Trophoblast cell (in vitro differentiated cells and primary cell): Measurements from ENCODE around the gene HAGHL.

ENCODE experiments used
- DNase-seq, 2 donors: peaks; one replicate each; pipeline ENCODE4 v3.0.0-alpha.2; 2016
- H2AFZ ChIP-seq: 2 replicates; pipeline ENCODE4 v1.6.1; 2013; ENCODE audit warnings: low read length, moderate library complexity, mild to moderate bottlenecking; ENCODE audit not compliant: insufficient read depth, poor library complexity
- H2AK5ac ChIP-seq: 2 replicates; pipeline ENCODE4 v1.6.1; 2013; ENCODE audit warnings: mild to moderate bottlenecking, low read length
- H2BK120ac ChIP-seq: 2 replicates; pipeline ENCODE4 v1.6.1; 2013; ENCODE audit warnings: low read length, mild to moderate bottlenecking, moderate library complexity; ENCODE audit not compliant: insufficient read depth, poor library complexity
- H2BK12ac ChIP-seq: 2 replicates; pipeline ENCODE4 v1.6.1; 2013; ENCODE audit warnings: mild to moderate bottlenecking, low read length, moderate library complexity
- H2BK5ac ChIP-seq: 2 replicates; pipeline ENCODE4 v1.6.1; 2013; ENCODE audit warnings: low read length, low read depth, moderate library complexity, mild to moderate bottlenecking; ENCODE audit not compliant: poor library complexity
- H3K14ac ChIP-seq: 2 replicates; pipeline ENCODE4 v1.6.1; 2013; ENCODE audit warnings: mild to moderate bottlenecking, low read length
- H3K18ac ChIP-seq: 2 replicates; pipeline ENCODE4 v1.6.1; 2013; ENCODE audit warnings: mild to moderate bottlenecking, low read length
- H3K23ac ChIP-seq: 2 replicates; pipeline ENCODE4 v1.6.1; 2013; ENCODE audit warnings: low read length
- H3K27ac ChIP-seq: 2 replicates; pipeline ENCODE4 v1.5.1; 2013; ENCODE audit warnings: low read depth, mild to moderate bottlenecking, inconsistent platforms, low read length, moderate library complexity
- H3K27me3 ChIP-seq: 2 replicates; pipeline ENCODE4 v1.6.1; 2013; ENCODE audit warnings: inconsistent platforms, mild to moderate bottlenecking, low read length, moderate library complexity; ENCODE audit not compliant: insufficient read depth
- H3K36me3 ChIP-seq, 2 experiments: 1 replicate in 1 of 2; 2 replicates in 1 of 2; pipeline ENCODE4 v1.6.1; 2013; ENCODE audit warnings: low read length in 2 of 2, mild to moderate bottlenecking in 2 of 2, moderate library complexity in 1 of 2; ENCODE audit not compliant: insufficient read depth in 2 of 2, control insufficient read depth in 1 of 2
- H3K4ac ChIP-seq: 2 replicates; pipeline ENCODE4 v1.6.1; 2013; ENCODE audit warnings: low read depth, mild to moderate bottlenecking, low read length, moderate library complexity
- H3K4me1 ChIP-seq, 2 experiments: 1 replicate in 1 of 2; 2 replicates in 1 of 2; pipeline ENCODE4 v1.6.1; 2013; ENCODE audit warnings: low read length in 2 of 2, mild to moderate bottlenecking in 2 of 2, moderate library complexity in 1 of 2; ENCODE audit not compliant: insufficient read depth in 2 of 2, control insufficient read depth in 1 of 2
- H3K4me2 ChIP-seq: 2 replicates; pipeline ENCODE4 v1.6.1; 2013; ENCODE audit warnings: inconsistent platforms, mild to moderate bottlenecking, low read length, moderate library complexity
- H3K4me3 ChIP-seq: 2 replicates; pipeline ENCODE4 v1.5.1; 2013; ENCODE audit warnings: mild to moderate bottlenecking, low read depth, low read length, inconsistent platforms
- H3K79me1 ChIP-seq: one replicate; pipeline ENCODE4 v1.6.1; 2013; ENCODE audit warnings: low read length
- H3K79me2 ChIP-seq: 2 replicates; pipeline ENCODE4 v1.6.1; 2013; ENCODE audit warnings: low read length, mild to moderate bottlenecking; ENCODE audit not compliant: control insufficient read depth, insufficient read depth, poor library complexity
- H3K9ac ChIP-seq: 2 replicates; pipeline ENCODE4 v1.6.1; 2013; ENCODE audit warnings: mild to moderate bottlenecking, low read length
- H3K9me3 ChIP-seq: 2 replicates; pipeline ENCODE4 v1.6.1; 2013; ENCODE audit warnings: low read depth, mild to moderate bottlenecking, control low read depth, inconsistent platforms, low read length; ENCODE audit not compliant: insufficient read depth
- H4K12ac ChIP-seq: 2 replicates; pipeline ENCODE4 v1.6.1; 2013; ENCODE audit warnings: low read depth, mild to moderate bottlenecking, low read length, moderate library complexity
- H4K8ac ChIP-seq: 2 replicates; pipeline ENCODE4 v1.6.1; 2013; ENCODE audit warnings: low read depth, mild to moderate bottlenecking, low read length, moderate library complexity
- H4K91ac ChIP-seq: one replicate; pipeline ENCODE4 v1.6.1; 2013; ENCODE audit warnings: low read depth, mild to moderate bottlenecking, low read length, moderate library complexity
- WGBS: extraction: QIAGEN DNeasy Blood & Tissue Kit; methylation state at CpG from one replicate; pipeline ENCODE4 v1.1.7; 2013; ENCODE audit warnings: missing lambda C conversion rate; ENCODE audit not compliant: insufficient read length, insufficient coverage; ENCODE audit errors: extremely low coverage; 5-methylcytosine and 5-hydroxymethylcytosine counted together

Gene HAGHL

GRCh38 chr16:733382-734207, 6.7 kb downstream of the HAGHL start:
- no peak overlapping the region for H2AK5ac ChIP-seq
- no peak overlapping the region for H4K8ac ChIP-seq
- H3K79me2 ChIP-seq: no peaks in the 10 kb centered on the region
- H3K4ac ChIP-seq: no peak overlapping the region
- no CpG with 5 or more reads among the region's 34 CpGs for WGBS
- no peak overlapping the region for H3K23ac ChIP-seq
- no peak overlapping the region for H2BK120ac ChIP-seq
- DNase-seq: peak in 1 of 2 donors; percentile 50
- H2BK5ac ChIP-seq: no peak overlapping the region
- no peak overlapping the region for H3K14ac ChIP-seq
- H3K4me3 ChIP-seq: no peak overlapping the region
- H3K79me1 ChIP-seq: peaks cover under 1% of the 10 kb centered on the region
- H3K4me2 ChIP-seq: no peak overlapping the region
- H4K12ac ChIP-seq: no peak overlapping the region
- no peak overlapping the region for H2AFZ ChIP-seq
- H3K27me3 ChIP-seq: no peaks in the 10 kb centered on the region
- H2BK12ac ChIP-seq: no peak overlapping the region
- no peak overlapping the region for H4K91ac ChIP-seq
- no peak overlapping the region for H3K9ac ChIP-seq
- H3K9me3 ChIP-seq: no peaks in the 10 kb centered on the region
- peaks cover under 1% of the 10 kb centered on the region in 2 experiments for H3K4me1 ChIP-seq
- no peak overlapping the region for H3K18ac ChIP-seq
- peaks cover 49 to 60% of the 10 kb centered on the region in 2 experiments for H3K36me3 ChIP-seq
- no peak overlapping the region for H3K27ac ChIP-seq

DNA sequence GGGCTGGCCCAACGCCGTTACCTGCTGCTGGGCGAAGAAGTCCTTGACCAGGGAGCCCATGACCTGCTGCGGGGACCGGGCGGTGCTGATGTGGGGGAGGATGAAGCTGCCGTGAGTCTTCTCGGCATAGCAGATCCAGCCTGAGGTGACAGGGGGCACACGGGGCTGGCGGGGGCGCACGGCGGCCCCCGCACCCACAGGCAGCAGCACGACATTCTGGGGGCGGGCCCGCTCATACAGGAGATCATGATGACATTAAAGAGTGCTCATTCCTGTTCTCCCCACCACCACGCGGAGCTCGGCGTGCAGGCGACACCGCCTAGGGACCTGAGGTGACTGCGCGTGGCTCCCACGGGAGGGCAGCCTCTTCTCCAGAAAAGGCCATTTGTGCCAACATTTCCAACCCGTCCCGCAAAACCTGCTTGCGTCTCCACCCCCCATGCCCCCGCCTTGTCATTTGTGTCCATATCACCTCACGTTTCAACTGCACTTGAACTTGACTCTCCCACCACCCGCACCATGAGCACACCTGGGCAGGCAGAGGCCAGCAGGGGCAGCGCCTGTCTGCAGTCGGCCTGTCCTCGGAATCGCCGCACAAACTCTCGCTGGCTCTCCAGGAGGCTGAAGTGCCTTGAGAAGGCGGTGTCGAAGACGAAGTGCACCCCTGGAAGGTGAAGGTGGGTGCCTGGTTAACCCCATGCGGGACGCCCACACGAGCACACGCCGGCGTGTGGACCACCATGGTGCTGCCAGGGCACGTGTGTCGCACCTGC, 7.5 kb downstream of the HAGHL start:
- Histone ChIP-seq H3K4me3 (no peak overlapping the region), H4K91ac (no peak overlapping the region), H3K36me3 (peaks cover 49 to 60% of the 10 kb centered on the region in 2 experiments), H2BK120ac (no peak overlapping the region), H4K8ac (no peak overlapping the region), H3K4me1 (no peaks in the 10 kb centered on the region), H3K79me2 (no peaks in the 10 kb centered on the region), H2AFZ (no peak overlapping the region), H3K9ac (no peak overlapping the region), H3K23ac (no peak overlapping the region), H2AK5ac (no peak overlapping the region), H3K4me2 (no peak overlapping the region), H4K12ac (no peak overlapping the region), H3K4ac (no peak overlapping the region), H2BK12ac (no peak overlapping the region), H2BK5ac (no peak overlapping the region), H3K14ac (no peak overlapping the region), H3K27me3 (no peaks in the 10 kb centered on the region), H3K9me3 (no peaks in the 10 kb centered on the region), H3K18ac (no peak overlapping the region), H3K27ac (no peak overlapping the region), H3K79me1 (no peaks in the 10 kb centered on the region)
- WGBS: no CpG with 5 or more reads among the region's 49 CpGs
- DNase-seq: no peak

GRCh38 chr16:734981-735881, 8.3 kb downstream of the HAGHL start:
- Histone ChIP-seq H3K36me3 (peaks cover 47 to 59% of the 10 kb centered on the region in 2 experiments), H4K8ac (no peak overlapping the region), H3K79me1 (no peaks in the 10 kb centered on the region), H2BK5ac (no peak overlapping the region), H2AK5ac (no peak overlapping the region), H3K18ac (no peak overlapping the region), H3K4me2 (no peak overlapping the region), H3K4me3 (no peak overlapping the region), H3K9ac (no peak overlapping the region), H4K91ac (no peak overlapping the region), H2AFZ (no peak overlapping the region), H4K12ac (no peak overlapping the region), H2BK120ac (no peak overlapping the region), H3K79me2 (peaks cover under 1% of the 10 kb centered on the region), H3K27ac (no peak overlapping the region), H3K4ac (no peak overlapping the region), H3K23ac (no peak overlapping the region), H3K4me1 (peaks cover 0 to 6% of the 10 kb centered on the region in 2 experiments), H2BK12ac (no peak overlapping the region), H3K14ac (no peak overlapping the region), H3K27me3 (no peaks in the 10 kb centered on the region), H3K9me3 (no peaks in the 10 kb centered on the region)
- no CpG with 5 or more reads among the region's 25 CpGs for WGBS
- DNase-seq: no peak

DNA sequence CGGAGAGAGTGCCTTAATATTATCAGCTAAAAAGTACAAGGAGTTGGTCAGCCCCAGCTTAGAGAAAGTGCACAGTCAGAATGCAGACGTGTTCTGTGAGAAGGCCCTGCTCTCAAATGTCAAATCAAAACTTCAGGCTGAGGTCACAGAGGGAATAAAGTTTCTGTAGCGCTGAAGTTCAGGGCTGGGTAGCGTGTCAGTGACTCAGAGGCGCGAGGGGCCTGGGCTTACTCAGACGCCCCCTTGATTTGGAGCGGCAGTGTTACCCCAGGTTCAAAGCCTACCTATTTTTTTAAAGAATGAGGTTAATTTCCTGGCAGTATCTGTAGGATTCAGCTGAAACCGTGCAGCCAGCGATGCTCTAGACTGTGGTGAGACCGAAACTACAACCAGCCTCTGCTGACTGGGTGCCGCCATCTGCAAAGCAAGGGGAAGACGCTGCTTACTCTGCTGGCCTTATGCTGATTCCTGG, 9.1 kb downstream of the HAGHL start:
- no CpG with 5 or more reads among the region's 13 CpGs for WGBS

More for the DNA sequence above, 9.1 kb downstream of the HAGHL start:
- Histone ChIP-seq H3K27me3 (no peaks in the 10 kb centered on the region), H2AFZ (no peak overlapping the region), H2AK5ac (no peak overlapping the region), H3K4me1 (peaks cover 0 to 8% of the 10 kb centered on the region in 2 experiments), H3K79me1 (peaks cover 5% of the 10 kb centered on the region), H2BK120ac (no peak overlapping the region), H3K36me3 (peaks cover 47 to 57% of the 10 kb centered on the region in 2 experiments), H3K4ac (no peak overlapping the region), H3K23ac (no peak overlapping the region), H3K79me2 (peaks cover 5% of the 10 kb centered on the region), H3K4me3 (no peak overlapping the region), H4K8ac (no peak overlapping the region), H3K18ac (no peak overlapping the region), H2BK12ac (no peak overlapping the region), H3K14ac (no peak overlapping the region), H3K4me2 (no peak overlapping the region), H4K91ac (no peak overlapping the region), H3K9me3 (no peaks in the 10 kb centered on the region), H3K27ac (no peak overlapping the region), H2BK5ac (no peak overlapping the region), H4K12ac (no peak overlapping the region), H3K9ac (no peak overlapping the region)
- no peak for DNase-seq
